HG02763 (cell line): ENCODE measurements around the gene B3GALT6.

ENCODE experiments used
- ATAC-seq: cut with Tn5 transposase; IDR thresholded peaks from one replicate; pipeline ENCODE4 v1.9.1; 2021; ENCODE audit warnings: mild to moderate bottlenecking, moderate library complexity; ENCODE audit not compliant: unreplicated experiment

Gene B3GALT6

DNA sequence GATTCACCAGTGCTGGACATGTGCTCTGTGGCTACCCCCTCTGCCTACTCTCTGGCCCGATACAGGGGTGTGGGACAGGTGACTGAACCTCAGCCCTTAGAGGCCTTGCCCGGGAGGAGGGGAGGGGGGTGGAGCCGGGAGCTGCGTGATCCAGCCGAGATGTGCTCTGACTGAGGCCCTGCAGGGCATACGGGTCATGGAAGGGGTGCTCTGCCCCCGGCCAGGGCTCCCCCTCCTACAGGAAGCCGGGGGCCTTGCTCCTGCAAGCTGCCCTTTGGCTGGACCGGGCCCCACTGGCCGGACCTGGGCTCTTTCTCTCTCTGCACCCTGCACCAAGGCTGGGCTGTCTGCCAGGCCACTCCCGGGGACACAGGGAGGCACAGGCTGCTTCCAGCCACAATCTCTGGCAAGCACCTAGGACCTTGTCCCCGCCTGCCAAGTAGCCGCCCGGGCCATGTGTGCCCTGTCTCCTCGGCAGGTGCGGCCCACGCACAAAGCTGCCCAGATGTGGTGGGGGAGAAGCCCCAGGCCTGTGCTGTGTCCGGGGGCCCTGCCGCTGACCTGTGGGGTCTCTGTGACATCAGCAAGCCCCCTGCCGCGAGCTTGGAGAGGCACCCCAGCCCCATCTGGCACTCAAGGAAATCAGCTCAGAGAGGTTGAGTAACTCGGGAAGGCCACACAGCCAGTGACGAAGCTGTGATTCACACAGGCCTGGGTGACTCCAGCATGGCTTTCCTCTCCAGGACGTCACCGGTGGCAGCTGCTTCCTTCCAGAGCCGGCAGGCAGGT is 49.7 kb downstream of the B3GALT6 start:
- ATAC-seq, result no peak

- ATAC-seq, result no peak
Measured at GRCh38 chr1:1282998-1283397, 51.0 kb downstream of the B3GALT6 start.

GRCh38 chr1:1283821-1284220 is 51.8 kb downstream of the B3GALT6 start:
- ATAC-seq, result no peak
